22Rv1 (cell line): ENCODE measurements around the gene DVL1.
A peak's percentile ranks its signal among the peaks of the same experiment; 100 is the strongest.

Experiments
- ZFX ChIP-seq: fragments of 450-650 bp; IDR thresholded peaks from 2 replicates; pipeline ENCODE4 v1.6.1; 2017; ENCODE audit warnings: antibody characterized with exemption, borderline replicate concordance
- TF ChIP-seq, protein P1 (sequence below): fragments of 450-650 bp; IDR thresholded peaks from 2 replicates; pipeline ENCODE4 v1.5.1; 2017; ENCODE audit warnings: mild to moderate bottlenecking

DNA sequence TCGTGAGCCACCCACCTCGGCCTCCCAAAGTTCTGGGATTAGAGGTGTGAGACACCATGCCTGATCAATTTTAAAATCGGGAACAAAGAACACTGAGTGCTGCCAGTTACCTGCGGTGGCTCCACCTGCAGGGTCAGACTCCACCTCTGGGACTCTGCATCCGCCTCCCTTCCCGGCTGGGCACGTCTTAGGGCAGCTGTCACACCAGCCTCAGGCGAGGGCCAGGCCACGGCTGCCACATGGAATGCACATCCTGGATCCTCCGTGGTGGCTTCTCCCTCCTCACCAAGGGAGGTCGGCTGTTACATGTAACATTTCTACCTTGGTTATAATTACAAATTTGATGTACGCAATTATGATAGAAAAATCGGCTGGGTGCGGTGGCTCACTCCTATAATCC lies 15.0 kb upstream of the DVL1 start:
- TF ChIP-seq, protein P1, sequence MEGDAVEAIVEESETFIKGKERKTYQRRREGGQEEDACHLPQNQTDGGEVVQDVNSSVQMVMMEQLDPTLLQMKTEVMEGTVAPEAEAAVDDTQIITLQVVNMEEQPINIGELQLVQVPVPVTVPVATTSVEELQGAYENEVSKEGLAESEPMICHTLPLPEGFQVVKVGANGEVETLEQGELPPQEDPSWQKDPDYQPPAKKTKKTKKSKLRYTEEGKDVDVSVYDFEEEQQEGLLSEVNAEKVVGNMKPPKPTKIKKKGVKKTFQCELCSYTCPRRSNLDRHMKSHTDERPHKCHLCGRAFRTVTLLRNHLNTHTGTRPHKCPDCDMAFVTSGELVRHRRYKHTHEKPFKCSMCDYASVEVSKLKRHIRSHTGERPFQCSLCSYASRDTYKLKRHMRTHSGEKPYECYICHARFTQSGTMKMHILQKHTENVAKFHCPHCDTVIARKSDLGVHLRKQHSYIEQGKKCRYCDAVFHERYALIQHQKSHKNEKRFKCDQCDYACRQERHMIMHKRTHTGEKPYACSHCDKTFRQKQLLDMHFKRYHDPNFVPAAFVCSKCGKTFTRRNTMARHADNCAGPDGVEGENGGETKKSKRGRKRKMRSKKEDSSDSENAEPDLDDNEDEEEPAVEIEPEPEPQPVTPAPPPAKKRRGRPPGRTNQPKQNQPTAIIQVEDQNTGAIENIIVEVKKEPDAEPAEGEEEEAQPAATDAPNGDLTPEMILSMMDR, result peak; percentile 15; the same call in 1 of the 2 replicates
- no peak for TF ChIP-seq ZFX
